ENCODE data around the gene OR2J2. TPM values are rescaled to one million over a fixed set of nuclear protein-coding genes. Genes with fewer than 3 reads are reported as not detected.

Gene OR2J2
- total and polyA plus RNA-seq, 3 donors (not counting 1 experiment from before 2014, with no cell fraction given), result not detected

Other genes starting within 250 kb of the OR2J2 start
- 10 to 100 TPM; 45.3 to 49.2 TPM for gene TRIM27, start 246.9 kb upstream of the OR2J2 start, total RNA-seq
- 46.7 TPM for gene TRIM27, start 246.9 kb upstream of the OR2J2 start, polyA plus RNA-seq
- gene ZNF311, start 165.6 kb upstream of the OR2J2 start, total RNA-seq, result 1 to 10 TPM; 2.0 to 4.0 TPM
- 1.3 TPM for gene ZNF311, start 165.6 kb upstream of the OR2J2 start, polyA plus RNA-seq
- gene OR2W1, start 125.7 kb upstream of the OR2J2 start, total RNA-seq, result not detected
- not detected for gene OR2W1, start 125.7 kb upstream of the OR2J2 start, polyA plus RNA-seq
- gene OR2B3, start 83.6 kb upstream of the OR2J2 start, total RNA-seq, result not detected
- gene OR2B3, start 83.6 kb upstream of the OR2J2 start, polyA plus RNA-seq, result not detected
- not detected for gene OR2J1, start 71.4 kb upstream of the OR2J2 start, total RNA-seq
- not detected for gene OR2J1, start 71.4 kb upstream of the OR2J2 start, polyA plus RNA-seq
- not detected for gene OR2J3, start 62.8 kb upstream of the OR2J2 start, total RNA-seq
- gene OR2J3, start 62.8 kb upstream of the OR2J2 start, polyA plus RNA-seq, result not detected
- not detected for gene OR14J1, start 130.8 kb downstream of the OR2J2 start, total RNA-seq
- not detected for gene OR14J1, start 130.8 kb downstream of the OR2J2 start, polyA plus RNA-seq
- not detected for gene OR5V1, start 198.0 kb downstream of the OR2J2 start, total RNA-seq
- gene OR5V1, start 198.0 kb downstream of the OR2J2 start, polyA plus RNA-seq, result not detected
- gene OR12D3, start 204.4 kb downstream of the OR2J2 start, total RNA-seq, result not detected
- not detected for gene OR12D3, start 204.4 kb downstream of the OR2J2 start, polyA plus RNA-seq
- not detected for gene OR12D2, start 224.7 kb downstream of the OR2J2 start, total RNA-seq
- not detected for gene OR12D2, start 224.7 kb downstream of the OR2J2 start, polyA plus RNA-seq
- gene OR12D1, start 244.0 kb downstream of the OR2J2 start, total RNA-seq, result not detected
- not detected for gene OR12D1, start 244.0 kb downstream of the OR2J2 start, polyA plus RNA-seq

All from mammary epithelial cell (primary cell).